Right cardiac atrium (tissue), 5 donors: Measurements from ENCODE around the gene SLC48A1. TPM values are rescaled to one million over a fixed set of nuclear protein-coding genes. Genes with fewer than 3 reads are reported as not detected.

Experiments
- ATAC-seq, 2 donors: fragments of 200-7000 bp; cut with Tn5 transposase; one replicate each; pipeline versions ENCODE4 v1.8.0 to v1.9.1; 2020; ENCODE audit warnings: moderate library complexity in 2 of 2, mild to moderate bottlenecking in 1 of 2
- DNase-seq, 3 donors: peaks; one replicate each; pipeline ENCODE4 v3.0.0-alpha.2; 2020
- H3K27ac ChIP-seq: one replicate; pipeline ENCODE4 v1.5.1; 2013; ENCODE audit warnings: mild to moderate bottlenecking, low read length, control low read depth, moderate library complexity
- H3K27me3 ChIP-seq: one replicate; pipeline ENCODE4 v1.6.1; 2013; ENCODE audit not compliant: control insufficient read depth, insufficient read depth
- H3K4me1 ChIP-seq: one replicate; pipeline ENCODE4 v1.6.1; 2013; ENCODE audit warnings: low read length; ENCODE audit not compliant: control insufficient read depth, insufficient read depth
- H3K4me3 ChIP-seq: one replicate; pipeline ENCODE4 v1.5.1; 2013; ENCODE audit warnings: low read length, control low read depth
- H3K9me3 ChIP-seq: one replicate; pipeline ENCODE4 v1.6.1; 2013; ENCODE audit warnings: low read length; ENCODE audit not compliant: control insufficient read depth
- WGBS: extraction: QIAGEN DNeasy Blood & Tissue Kit; methylation state at CpG from one replicate; pipeline ENCODE4 v1.1.7; 2013; 5-methylcytosine and 5-hydroxymethylcytosine counted together
- intact Hi-C, 4 donors: fragments of 100-400 bp; cut with DNase I; formaldehyde crosslinking; loops; one replicate each; pipeline versions ENCODE4 v1.11.0 to v1.14.0; 2022 to 2023
- polyA plus RNA-seq: library from polyadenylated mRNA; stranded (reverse); fragments of 200-250 nt; gene quantifications from one replicate; pipeline ENCODE4 v1.2.3, GENCODE V29; 2013
- total RNA-seq, 4 donors: library from RNA; stranded (reverse); fragmentation: NEBNext Ultra II Directional; extraction: Animal tissue kit (Norgen Biotek cat#: 25700); gene quantifications; one replicate each; pipeline ENCODE4 v1.2.1, GENCODE V29; 2021
- donor health status: healthy with polysubstance abuse.
- donor health status: DM: no; HTN: yes; CAD: no.
- donor health status: DM: no; HTN: no; CAD: no.
- donor health status: DM: no; HTN: yes; CAD: no; lungs with severe emphysema.
- donor health status: DM: yes; HTN: yes; CAD: no.

SLC48A1 gene
- total and polyA plus RNA-seq, 5 donors: 22.0 to 30.1 (median 27.3) TPM

DNA sequence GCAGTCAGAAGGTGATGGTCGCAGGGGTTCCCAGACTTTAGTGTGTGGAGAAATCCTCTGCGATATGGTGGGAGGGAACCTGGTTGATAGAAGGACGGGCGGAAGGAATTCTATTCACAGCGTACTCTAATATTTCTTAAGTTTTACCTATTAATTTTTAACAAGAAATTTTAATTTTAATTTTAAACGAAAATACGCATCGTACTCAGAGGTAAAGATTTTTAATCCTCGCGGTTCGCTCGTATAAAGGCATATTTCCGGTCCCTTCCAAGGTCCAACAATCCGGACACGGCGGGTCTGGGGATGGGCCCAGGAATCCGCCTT, 338 bp upstream of the SLC48A1 start:
- ATAC-seq (no peak), DNase-seq (no peak)
- peak overlapping the region; percentile 58 for H3K27ac ChIP-seq
- no peaks in the 10 kb centered on the region for H3K9me3 ChIP-seq
- peak overlapping the region; percentile 84 for H3K4me3 ChIP-seq
- H3K27me3 ChIP-seq: no peaks in the 10 kb centered on the region
- WGBS: 14% methylated on average over 17 of the region's 17 CpGs
- H3K4me1 ChIP-seq: peaks cover 19% of the 10 kb centered on the region
- intact Hi-C loops: loop anchor here in 2 of 4 donors (5.0 kb wide), 1 partner anchor 55 kb away; no protein-coding TSS in a partner anchor

DNA sequence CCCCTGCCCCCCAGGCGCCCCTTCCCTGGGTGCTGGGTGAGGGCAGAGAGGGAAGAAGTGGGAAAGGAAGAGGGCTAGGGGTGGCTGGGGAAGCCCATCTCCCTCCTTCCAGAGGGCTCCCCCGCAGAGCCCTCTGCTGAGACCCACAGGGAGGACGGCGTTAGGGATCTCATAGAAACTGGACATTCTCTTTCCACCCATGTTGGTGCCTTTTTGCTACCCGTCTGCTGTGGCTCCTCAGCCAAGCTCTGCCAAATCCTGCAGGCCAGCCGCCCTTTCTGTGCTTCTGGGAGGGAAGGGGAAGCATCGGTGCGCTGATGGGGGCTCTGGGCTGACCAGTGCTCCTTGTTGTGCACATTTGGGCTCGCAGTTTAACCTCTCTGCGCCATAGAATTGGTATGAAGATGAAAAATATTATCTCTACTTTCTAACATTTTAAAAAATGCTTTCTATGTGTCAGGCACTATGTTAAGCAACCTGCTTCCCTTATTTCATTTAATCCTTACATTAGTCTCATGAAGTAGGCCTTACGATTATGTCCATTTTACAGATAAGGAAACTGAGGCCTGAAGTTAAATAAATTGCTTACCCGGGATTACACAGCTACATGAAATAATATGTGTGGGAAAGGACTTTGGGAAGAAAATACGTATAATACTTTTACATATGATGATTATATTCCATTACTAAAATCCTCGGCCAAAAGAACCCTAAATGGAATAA, 981 bp downstream of the SLC48A1 start:
- H3K27me3 ChIP-seq: no peaks in the 10 kb centered on the region
- intact Hi-C loops: loop anchor here in 2 of 4 donors (5.0 kb wide), 1 partner anchor 57 kb away; no protein-coding TSS in a partner anchor
- peaks cover 28% of the 10 kb centered on the region for H3K4me1 ChIP-seq
- H3K27ac ChIP-seq: no peak overlapping the region
- no peaks in the 10 kb centered on the region for H3K9me3 ChIP-seq
- peak in 1 of 3 donors; percentile 18 for DNase-seq
- H3K4me3 ChIP-seq: peak overlapping the region; percentile 84
- peak; percentile 4 to 5 for ATAC-seq
- WGBS: 58% methylated on average over 14 of the region's 14 CpGs

DNA sequence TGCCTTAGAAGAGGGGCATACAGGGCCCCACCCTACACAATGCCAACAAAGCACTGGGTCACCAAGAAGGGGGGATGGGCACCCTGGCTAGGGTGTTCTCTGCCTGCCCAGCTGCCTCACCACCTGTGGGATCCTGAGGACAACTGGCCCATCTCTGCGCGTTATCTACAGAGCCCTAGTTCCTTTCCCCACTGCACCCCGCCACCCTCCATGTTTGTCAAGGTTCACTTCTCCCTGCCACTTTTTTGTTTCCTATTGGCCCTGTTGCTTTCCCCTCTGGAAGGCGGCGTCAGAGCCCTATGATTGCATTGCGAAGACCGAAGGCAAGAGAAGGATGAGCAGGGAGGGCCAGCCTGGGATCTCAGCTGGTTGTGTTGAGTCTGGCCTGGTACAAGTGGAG, 1.6 kb downstream of the SLC48A1 start:
- intact Hi-C loops: loop anchor here in 2 of 4 donors (5.0 kb wide), 2 partner anchors 57 to 63 kb away; no protein-coding TSS in a partner anchor
- 95% methylated on average over 7 of the region's 7 CpGs for WGBS
- Histone ChIP-seq H3K4me3 (no peak overlapping the region), H3K27me3 (no peaks in the 10 kb centered on the region), H3K27ac (no peak overlapping the region), H3K9me3 (no peaks in the 10 kb centered on the region), H3K4me1 (peaks cover 29% of the 10 kb centered on the region)
- ATAC-seq (no peak), DNase-seq (peak in 2 of 3 donors; percentile 21 to 37)

DNA sequence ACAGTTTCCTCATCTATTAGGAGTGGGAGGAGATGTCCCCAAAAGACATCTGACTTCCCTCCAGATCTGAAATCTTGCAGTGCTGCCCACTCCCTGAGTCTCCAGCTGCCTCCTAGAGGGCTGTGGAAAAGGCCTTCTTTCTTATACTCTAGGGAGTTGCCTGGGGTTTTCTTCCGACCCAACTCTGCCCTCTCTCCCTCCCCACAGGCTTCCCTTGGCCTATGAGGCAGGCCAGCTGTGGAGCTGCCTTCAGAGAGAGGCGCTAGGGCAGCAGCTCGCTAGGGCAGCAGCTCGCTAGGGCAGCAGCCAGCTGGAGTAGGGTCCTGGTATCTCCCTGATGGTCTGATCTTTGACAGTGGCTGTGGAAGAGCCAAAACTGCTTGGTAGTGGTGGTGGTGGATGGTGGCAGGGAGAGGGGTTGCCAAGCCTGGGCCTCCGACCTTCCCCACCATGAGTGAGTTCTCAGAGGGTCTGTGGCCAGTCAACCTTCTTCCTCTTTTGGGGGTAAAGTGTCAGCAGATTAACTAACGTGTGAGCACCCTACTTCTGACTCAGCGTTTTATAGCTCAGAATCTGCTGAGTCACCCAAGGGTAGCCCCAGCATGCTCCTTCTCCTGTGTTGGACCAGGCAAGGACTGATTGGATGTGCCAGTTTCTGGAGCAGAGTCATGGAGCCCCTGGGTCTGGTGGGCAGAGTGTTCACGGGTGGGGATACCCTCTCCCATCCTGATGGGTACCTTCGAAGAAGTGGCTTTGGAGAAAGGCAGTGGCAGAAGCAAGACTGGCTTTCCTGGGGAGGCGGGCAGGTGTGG, 2.3 kb downstream of the SLC48A1 start:
- no peak overlapping the region for H3K4me3 ChIP-seq
- intact Hi-C loops: loop anchor here in 2 of 4 donors (5.0 kb wide), 1 partner anchor 62 kb away; no protein-coding TSS in a partner anchor
- peaks cover 29% of the 10 kb centered on the region for H3K4me1 ChIP-seq
- peak overlapping the region; percentile 0 for H3K27ac ChIP-seq
- no peaks in the 10 kb centered on the region for H3K27me3 ChIP-seq
- ATAC-seq (no peak), DNase-seq (peak in 2 of 3 donors; percentile 43 to 61)
- H3K9me3 ChIP-seq: no peaks in the 10 kb centered on the region
- WGBS: 66% methylated on average over 10 of the region's 10 CpGs

DNA sequence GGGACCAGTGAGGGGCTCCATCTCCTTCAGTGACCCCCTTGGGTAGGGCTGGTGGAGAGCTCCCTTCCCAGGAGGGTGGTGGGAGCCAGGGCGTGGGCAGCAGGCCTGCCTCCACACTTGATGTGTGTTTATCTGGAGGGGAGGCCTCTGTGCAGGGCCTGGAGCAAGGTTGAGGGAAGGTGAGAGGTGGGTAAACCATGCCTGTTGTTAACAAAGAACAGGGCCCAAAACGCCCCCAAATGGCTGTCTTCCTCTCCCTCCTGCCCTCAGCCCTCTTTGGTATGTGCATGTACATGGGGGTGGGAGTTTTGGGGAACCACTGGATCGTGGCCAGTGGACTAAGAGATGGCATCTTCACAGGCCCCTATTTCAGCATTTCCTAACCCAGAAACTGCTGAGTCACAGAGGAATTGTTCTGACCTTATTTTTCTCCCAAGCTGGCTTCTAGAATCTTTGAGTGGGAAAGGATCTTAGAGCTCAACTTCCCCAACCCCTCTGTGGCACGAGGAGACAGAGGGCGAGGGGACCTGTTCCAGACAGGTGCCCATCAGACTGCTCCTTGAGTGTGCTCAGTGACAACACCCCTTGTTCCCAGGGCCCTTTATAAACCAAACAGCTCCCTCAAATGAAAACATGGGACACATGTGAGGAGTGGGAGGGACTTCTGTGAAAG, 3.6 kb downstream of the SLC48A1 start:
- 64% methylated on average over 5 of the region's 5 CpGs for WGBS
- intact Hi-C loops: loop anchor here in 2 of 4 donors (5.0 kb wide), 1 partner anchor 61 kb away; no protein-coding TSS in a partner anchor
- H3K27ac ChIP-seq: peak overlapping the region; percentile 50
- no peaks in the 10 kb centered on the region for H3K27me3 ChIP-seq
- no peaks in the 10 kb centered on the region for H3K9me3 ChIP-seq
- peaks cover 29% of the 10 kb centered on the region for H3K4me1 ChIP-seq
- ATAC-seq (no peak), DNase-seq (peak in 2 of 3 donors; percentile 32 to 66)
- no peak overlapping the region for H3K4me3 ChIP-seq

DNA sequence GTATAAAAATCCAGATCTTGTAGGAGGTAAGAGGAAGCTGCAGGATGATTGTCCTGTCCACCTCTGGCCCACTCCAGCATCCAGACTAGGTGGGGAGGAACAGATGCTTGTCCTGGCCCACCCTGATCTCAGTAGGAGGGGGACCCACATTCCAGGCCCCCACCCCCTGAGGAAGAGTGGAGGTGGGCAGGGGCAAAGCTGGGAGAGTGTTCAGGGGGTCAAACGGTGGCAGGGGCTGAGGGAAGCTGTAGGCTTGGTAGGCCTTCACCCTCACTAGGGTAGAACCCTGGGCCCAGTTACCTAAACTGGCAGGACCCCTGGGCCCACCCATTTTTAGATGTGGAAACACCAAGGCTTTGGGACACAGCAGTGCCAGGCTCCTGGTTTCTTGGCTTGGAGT, 4.1 kb downstream of the SLC48A1 start:
- Histone ChIP-seq H3K4me3 (no peak overlapping the region), H3K27ac (peak overlapping the region; percentile 1), H3K9me3 (no peaks in the 10 kb centered on the region), H3K27me3 (no peaks in the 10 kb centered on the region), H3K4me1 (peaks cover 29% of the 10 kb centered on the region)
- DNase-seq (peak in 1 of 3 donors; percentile 53), ATAC-seq (no peak)
- 42% methylated on average over 1 of the region's 1 CpG for WGBS
- intact Hi-C loops: loop anchor here in 2 of 4 donors (5.0 kb wide), 1 partner anchor 60 kb away; no protein-coding TSS in a partner anchor

DNA sequence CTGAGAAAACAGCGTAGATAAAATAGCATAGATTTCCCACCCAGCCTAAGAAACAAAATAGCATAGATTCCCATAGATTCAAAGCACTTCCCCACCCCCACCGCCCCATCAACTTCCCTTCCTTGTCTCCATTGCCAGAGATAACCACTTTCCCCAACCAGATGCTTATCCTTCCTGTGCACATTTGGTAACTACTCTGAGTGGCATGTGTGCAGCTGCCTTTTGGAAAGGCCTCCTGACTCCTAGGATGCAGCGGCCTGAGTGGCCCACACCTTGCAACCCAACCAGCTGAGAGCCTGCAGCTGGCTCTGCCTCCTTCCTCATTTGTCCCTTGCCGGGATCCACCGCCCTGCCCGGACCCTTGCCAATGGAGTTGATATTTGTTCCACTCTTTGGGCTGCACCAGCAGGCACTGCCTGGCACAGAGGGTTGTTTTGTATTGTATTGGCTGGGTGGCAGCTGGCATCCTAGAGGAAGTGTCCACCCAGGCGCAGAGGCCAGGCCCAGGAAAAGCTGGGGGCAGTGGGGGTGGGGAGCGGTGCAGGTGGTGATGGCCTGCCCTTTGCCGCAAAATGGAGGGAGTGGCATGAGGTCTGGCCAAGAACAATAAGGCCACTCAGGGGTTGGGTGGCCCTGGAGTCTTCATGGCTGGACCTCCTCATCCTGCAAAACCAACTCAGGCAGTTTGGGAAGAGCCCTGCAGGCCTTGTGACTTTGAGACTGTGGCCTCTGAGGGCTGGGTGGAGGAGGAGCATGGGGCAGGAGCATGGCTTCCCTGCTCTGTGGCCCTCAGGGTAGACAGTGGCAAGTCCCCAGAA, 4.9 kb downstream of the SLC48A1 start:
- ATAC-seq (peak; percentile 1 to 12), DNase-seq (peak; percentile 47 to 79 (median 77))
- 45% methylated on average over 9 of the region's 9 CpGs for WGBS
- intact Hi-C loops: loop anchor here in 3 of 4 donors (2.0 to 5.0 kb wide), 2 partner anchors 59 to 61 kb away; no protein-coding TSS in a partner anchor
- H3K27me3 ChIP-seq: no peaks in the 10 kb centered on the region
- H3K4me1 ChIP-seq: peaks cover 29% of the 10 kb centered on the region
- H3K4me3 ChIP-seq: no peak overlapping the region
- no peak overlapping the region for H3K27ac ChIP-seq
- no peaks in the 10 kb centered on the region for H3K9me3 ChIP-seq

DNA sequence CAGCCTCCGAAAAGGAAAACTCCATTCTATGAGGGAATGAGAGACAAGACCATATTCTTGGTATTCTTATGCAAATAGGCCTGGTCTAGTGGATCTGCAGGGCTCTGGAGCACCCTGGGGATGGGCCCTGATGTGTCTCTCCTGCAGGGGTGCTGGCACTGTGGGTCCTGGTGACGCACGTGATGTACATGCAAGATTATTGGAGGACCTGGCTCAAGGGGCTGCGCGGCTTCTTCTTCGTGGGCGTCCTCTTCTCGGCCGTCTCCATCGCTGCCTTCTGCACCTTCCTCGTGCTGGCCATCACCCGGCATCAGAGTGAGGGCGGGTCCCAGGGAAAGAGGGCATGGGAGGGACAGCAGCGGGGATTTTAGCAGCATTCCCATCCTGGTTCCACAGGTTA, 5.8 kb downstream of the SLC48A1 start:
- H3K4me1 ChIP-seq: peaks cover 29% of the 10 kb centered on the region
- intact Hi-C loops: loop anchor here in 3 of 4 donors (2.0 to 5.0 kb wide), 2 partner anchors 58 to 60 kb away; no protein-coding TSS in a partner anchor
- ATAC-seq: peak in 1 of 2 donors; percentile 1
- no peak overlapping the region for H3K4me3 ChIP-seq
- DNase-seq: peak; percentile 28 to 69 (median 67)
- H3K27me3 ChIP-seq: no peaks in the 10 kb centered on the region
- no peak overlapping the region for H3K27ac ChIP-seq
- WGBS: 44% methylated on average over 14 of the region's 14 CpGs
- H3K9me3 ChIP-seq: no peaks in the 10 kb centered on the region

DNA sequence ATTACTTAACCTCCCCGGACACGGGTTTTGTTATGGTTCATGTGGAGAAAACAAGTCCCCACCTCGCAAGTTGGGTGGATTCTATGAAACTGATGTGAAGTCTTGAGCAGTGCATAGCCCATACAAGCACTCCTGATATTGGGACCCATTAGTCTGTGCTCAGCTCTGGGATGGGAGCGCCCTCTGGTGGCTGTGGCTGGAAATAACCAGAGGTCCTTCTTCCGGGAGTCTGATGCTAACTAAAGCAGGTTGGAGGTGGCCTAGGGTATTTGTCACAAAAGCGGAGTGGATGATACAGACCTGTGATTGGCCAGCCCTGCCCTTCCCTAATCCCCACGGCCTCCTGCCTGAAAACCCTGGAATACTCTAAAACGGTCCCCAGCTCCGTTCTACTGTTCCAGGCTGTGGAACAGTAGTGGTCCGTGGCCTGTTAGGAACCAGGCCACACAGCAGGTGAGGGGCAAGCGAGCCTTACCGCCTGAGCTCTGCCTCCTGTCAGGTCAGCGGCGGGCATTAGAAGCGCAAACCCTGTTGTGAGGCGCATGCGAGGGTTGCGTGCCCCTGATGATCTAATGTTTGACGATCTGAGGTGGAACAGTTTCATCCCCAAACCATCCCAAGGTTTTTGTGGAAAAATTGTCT, 6.4 kb downstream of the SLC48A1 start:
- Histone ChIP-seq H3K9me3 (no peaks in the 10 kb centered on the region), H3K4me3 (no peak overlapping the region), H3K27me3 (no peaks in the 10 kb centered on the region), H3K4me1 (peaks cover 29% of the 10 kb centered on the region), H3K27ac (no peak overlapping the region)
- peak; percentile 68 to 69 for ATAC-seq
- DNase-seq: peak; percentile 84 to 95 (median 95)
- intact Hi-C loops: loop anchor here in 3 of 4 donors (2.0 to 5.0 kb wide), 2 partner anchors 58 to 59 kb away; no protein-coding TSS in a partner anchor
- 33% methylated on average over 19 of the region's 19 CpGs for WGBS
